ENCODE results near the gene TRAF3IP3.
"Not testable (repeated sequence)": the region's sequence is repeated elsewhere in the genome, so short reads cannot be mapped to it uniquely, and the experiment has no call there.

The TRAF3IP3 gene

DNA sequence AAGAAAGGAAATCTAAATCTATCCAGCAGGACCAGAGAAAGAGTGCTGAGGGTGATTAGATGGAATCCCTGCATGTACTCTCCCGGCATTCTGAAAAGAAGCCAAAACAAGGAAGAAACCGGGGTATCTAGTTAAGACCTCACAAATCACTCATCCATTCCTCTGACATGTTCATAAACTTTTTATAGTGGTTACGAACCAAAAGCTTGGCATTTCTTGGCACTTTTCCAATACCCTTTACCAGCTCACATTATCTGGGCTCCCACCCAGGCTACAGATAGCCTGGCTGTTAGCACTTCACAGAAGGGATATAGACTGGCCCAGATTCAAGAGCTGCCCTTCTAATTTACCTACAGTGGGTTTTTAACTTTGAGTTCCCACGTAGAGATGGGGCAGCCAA lies 30.3 kb downstream of the TRAF3IP3 start:
- no peak for TF ChIP-seq ZNF274 (IDR thresholded peaks at IDR 0.05; ENCODE audit: low read depth, low read length)
- no peak overlapping the region for H3K4me3 ChIP-seq (ENCODE audit: low read length)

DNA sequence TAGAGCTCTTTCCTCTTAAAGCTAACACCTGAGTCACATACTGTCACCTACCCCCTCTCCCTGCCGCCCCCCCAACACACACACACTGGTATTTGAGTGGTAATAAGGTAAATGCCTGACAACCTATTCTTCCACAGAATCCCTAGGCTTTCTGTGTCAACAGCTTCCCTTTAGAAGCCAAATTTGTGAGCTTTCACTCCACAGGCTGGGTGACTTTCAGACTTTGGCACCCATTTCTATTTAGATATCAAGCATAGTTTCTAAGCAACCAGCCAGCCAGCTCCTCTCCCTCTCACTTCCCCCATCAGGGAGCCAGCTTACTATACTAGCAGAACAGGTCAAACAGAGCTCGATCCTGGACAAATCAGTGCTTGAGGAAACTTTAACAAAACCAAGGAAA lies 31.7 kb downstream of the TRAF3IP3 start:
- no peak for TF ChIP-seq ZNF274 (IDR thresholded peaks at IDR 0.05; ENCODE audit: low read depth, low read length)
- no peak overlapping the region for H3K4me3 ChIP-seq (ENCODE audit: low read length)

DNA sequence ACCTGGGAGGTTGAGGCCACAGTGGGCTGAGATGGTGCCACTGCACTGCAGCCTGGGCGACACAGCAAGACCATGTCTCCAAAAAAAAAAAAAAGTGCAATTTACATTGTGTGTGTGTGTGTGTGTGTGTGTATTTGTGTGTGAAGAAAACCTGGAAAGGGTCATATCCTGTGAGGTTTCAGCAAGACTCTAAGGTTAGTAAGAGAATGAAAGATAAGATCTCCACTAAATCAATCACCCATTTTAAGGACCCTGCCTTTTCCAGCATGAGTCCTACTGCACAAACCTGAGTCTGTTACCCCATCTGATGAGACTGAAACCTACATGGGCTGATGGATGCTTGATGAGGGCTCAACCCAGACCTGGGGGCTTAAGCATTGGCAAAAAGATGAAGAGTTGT lies 33.4 kb downstream of the TRAF3IP3 start:
- no peak overlapping the region for H3K4me3 ChIP-seq (ENCODE audit: low read length)
- no peak for TF ChIP-seq ZNF274 (IDR thresholded peaks at IDR 0.05; ENCODE audit: low read depth, low read length)

DNA sequence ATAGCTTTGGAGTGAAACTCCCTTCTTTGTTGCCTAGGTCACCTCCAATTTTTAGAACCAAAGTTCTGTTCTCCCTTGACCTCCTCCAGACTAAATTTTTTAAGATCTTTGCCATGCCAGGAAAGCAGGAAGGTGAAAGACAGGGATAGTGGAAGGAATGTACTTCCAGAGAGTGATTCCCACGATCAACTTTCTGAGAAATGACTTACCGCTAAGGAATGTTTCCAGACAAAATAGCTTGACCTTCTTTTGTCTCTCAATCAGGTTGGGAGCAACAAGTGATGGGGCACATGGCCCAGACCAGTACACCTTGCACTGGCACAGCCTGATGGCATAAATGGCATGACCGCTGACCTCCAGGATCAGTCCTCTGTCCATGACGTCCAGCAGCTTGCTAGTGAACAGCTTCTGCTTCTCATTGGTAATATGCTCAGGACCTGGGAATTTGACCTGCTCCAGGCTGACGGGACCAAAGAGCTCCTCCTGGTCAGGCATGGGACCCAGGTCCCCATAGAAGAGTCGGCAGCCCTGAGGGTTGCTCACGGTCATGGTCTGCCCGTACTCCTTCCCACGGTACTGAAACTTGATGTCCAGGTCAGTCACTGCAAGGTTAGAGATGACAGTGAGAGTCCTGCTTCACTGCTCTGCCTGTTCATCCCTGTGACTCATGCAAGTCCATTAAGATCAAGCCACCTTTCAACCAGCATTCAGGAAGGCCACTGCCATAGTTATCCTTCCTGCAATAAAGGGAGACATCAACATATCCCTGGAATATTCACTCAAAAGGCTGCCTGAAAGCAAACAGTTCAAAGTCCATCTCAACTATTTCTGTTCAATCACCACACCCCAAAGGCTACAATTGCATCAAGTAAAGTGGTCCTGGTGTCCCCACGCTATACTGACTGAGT lies 34.7 kb downstream of the TRAF3IP3 start:
- TF ChIP-seq ZNF274 (IDR thresholded peaks at IDR 0.05; ENCODE audit: low read depth, low read length): no peak

DNA sequence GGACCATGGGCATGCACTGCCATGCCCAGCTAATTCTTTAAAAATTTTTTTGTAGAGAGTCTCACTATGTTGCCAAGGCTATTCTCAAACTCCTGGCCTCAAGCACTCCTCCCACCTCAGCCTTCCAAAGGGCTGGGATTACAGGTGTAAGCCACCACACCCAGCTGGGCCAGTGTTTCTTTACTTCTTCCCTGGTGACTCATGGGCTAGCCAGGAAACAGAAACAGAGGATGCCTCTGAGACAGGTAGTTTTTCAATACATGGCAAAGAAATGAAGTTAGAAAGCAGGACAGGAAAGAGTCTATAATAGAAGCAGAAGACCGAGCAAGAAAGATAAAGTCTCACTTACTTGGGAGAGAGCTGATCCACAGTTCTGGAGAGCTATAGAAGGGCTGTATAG lies 36.1 kb downstream of the TRAF3IP3 start:
- no peak for TF ChIP-seq ZNF274 (IDR thresholded peaks at IDR 0.05; ENCODE audit: low read depth, low read length)
- H3K4me3 ChIP-seq (ENCODE audit: low read length): no peak overlapping the region

More for the DNA sequence above, 34.7 kb downstream of the TRAF3IP3 start:
- no peak overlapping the region for H3K4me3 ChIP-seq (ENCODE audit: low read length)

DNA sequence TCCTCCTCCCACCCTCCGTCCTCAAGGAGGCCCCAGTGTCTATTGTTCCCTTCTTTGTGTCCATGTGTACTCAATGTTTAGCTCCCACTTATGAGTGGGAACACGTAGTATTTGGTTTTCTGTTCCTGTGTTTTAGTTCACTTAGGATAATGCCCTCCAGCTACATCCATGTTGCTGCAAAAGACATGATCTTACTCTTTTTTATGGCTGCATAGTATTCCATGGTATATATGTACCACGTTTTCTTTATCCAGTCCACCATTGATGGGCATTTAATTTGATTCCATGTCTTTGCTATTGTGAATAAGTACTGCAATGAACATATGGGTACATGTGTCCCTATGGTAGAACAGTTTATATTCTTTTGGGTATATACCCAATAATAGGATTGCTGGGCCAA lies 37.9 kb downstream of the TRAF3IP3 start:
- H3K4me3 ChIP-seq (ENCODE audit: low read length): not testable (repeated sequence)

DNA sequence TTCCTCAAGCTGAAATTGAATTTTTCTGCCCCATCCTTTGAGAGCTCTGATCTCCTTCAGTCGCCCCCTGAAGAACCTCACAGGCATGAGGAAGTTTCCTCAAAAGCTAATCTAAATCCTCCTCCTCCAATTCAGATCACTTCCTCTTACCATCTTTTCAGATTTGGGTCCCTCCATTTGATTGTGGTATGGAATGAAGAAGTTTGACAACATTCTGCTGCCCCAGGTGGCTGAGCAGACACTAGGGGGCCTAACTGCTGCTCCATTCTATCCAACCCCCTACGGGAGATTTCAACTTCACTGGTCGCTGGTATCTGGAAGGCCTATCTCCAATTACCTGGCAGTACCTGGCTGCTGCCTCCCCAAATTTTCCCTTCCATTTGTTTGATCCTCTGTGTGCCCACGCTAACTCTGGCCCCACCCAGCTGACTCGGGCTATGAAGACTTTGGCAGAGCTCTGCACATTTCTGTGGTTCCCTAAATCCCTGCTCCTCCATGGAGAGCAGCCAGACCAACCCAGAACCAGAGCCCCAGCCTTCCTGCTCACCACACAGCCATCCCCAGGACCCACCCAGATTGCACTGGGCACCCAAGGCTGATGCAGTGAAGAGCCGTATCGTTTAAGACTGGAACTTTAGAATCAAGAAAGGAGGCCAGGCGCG lies 42.3 kb downstream of the TRAF3IP3 start:
- TF ChIP-seq ZNF274 (IDR thresholded peaks at IDR 0.05; ENCODE audit: low read depth, low read length): no peak
- H3K4me3 ChIP-seq (ENCODE audit: low read length): no peak overlapping the region

DNA sequence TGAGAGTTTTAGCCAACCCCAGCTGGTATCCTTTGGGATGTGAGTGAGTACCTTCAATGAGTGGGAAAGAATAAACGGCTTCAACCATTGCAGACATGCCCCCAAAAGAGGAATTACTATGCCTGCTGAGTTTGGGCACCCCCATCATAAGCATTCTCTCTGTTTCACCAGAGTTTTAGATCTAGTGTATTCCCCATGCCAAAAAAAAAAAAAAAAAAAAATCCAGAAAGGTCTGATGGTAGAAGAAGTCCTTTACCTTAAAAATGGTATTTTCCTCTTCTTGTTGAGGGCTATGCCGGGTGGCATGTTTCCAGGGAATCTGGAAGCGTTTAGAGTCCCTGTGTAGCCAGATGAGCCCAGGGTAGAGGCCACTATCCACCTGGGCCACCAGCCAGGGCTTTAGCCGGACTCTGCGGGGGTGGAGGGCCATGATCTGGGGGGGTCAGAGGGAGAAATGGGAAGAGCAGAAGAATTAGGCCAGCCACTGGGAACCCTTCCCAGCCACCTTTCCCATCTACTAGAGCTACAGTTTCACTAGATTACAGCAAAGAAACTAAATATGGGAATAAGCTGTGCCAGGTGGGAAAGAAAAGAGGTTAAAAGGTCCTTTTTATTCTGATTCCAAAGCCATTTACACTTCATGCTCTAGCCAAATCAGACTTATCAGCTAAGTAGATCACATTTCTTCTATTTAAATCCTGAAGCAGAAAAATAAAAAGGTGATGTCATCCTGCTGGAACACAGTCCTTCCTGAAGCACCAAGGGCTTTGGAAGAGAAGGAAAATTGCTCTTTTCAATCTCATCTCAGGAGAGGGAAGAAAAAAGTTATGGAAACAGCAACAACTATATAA lies 45.4 kb downstream of the TRAF3IP3 start:
- no peak overlapping the region for H3K4me3 ChIP-seq (ENCODE audit: low read length)
- no peak for TF ChIP-seq ZNF274 (IDR thresholded peaks at IDR 0.05; ENCODE audit: low read depth, low read length)

DNA sequence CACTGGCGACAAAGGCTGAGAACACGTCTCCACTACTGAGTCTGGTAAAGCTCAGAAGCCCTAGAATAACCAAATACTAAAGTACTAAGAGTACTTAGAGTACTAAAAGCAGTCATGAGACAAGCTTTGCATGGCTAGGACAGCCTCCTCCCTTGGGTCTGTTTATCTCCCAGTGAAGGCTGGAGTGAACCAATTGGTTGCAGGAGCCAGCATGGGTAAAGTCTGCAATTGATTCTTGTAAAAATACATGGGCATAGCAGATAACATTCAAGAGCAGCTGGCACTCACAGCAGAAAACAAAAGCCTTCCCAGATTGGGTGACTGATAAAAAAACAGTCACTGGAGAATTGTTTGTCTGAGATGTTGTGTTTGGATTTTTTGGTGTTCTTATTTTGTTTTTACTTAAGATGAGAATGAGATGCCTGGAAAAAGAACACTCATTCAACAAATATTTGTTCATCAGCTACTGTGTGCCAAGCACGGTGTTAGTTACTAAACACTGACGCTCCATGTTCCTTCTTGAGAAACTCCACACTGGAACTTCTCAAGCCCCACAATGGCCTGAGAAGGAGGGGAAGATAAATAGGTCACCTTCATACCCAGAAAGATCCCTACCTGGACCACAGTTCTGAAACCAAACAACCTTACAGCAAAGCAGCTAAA lies 46.4 kb downstream of the TRAF3IP3 start:
- TF ChIP-seq ZNF274 (IDR thresholded peaks at IDR 0.05; ENCODE audit: low read depth, low read length): no peak
- no peak overlapping the region for H3K4me3 ChIP-seq (ENCODE audit: low read length)

DNA sequence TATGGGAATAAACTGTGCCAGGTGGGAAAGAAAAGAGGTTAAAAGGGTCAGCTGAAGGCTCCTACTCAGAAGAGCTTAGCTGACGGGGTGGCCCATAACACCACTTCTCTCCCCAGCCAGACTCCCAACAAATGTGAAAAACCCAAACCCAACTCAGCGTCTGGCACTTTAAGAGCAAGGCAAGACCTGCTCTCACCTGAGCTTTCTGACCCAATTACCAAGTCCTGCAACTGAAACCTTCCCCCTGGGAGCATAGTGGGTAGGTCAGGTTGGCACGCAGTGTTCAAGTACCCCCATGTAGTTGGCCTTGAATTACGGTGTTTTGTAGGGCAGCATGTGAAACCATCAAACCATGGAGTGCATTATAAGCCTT lies 46.9 kb downstream of the TRAF3IP3 start:
- no peak overlapping the region for H3K4me3 ChIP-seq (ENCODE audit: low read length)
- no peak for TF ChIP-seq ZNF274 (IDR thresholded peaks at IDR 0.05; ENCODE audit: low read depth, low read length)

DNA sequence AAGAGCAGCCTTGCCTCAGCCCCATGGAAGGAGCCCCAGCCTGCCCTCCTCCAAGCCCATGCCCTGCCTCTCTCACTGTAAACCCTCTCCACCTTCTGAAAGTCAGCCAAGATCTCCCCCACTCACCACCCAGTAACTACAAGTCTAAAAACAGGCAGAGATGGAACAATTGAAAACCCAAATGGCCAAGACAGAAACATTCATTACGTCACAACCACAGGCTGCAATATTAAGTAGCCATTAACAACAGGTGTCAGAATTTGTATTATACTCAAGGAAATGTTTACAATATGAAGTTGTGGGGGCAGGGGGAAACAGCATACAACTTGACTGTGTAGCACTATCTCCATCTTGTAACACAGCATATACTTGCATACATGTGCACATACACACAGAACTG lies 47.7 kb downstream of the TRAF3IP3 start:
- no peak for TF ChIP-seq ZNF274 (IDR thresholded peaks at IDR 0.05; ENCODE audit: low read depth, low read length)
- no peak overlapping the region for H3K4me3 ChIP-seq (ENCODE audit: low read length)

DNA sequence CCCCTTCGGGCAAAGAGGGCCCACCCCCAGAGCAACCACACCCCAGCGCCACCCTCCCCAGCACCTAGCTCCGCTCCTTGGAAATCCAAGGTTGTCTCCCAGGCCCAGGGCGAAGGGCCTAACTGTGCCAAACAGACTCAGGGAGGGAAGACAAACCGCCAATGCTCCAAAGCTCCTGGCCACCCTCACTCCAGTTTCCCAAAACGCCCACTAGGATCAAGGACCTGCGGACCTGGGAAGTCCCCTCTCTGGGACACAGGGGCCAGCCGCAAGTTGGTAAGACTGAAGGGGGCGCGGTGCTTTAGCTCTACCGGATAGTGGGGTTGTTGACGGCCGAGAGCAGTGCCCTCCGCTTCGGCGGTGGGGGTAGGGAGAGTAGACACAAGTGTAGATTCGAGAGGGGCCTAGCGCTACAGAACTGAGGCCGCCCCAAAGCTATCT lies 49.5 kb downstream of the TRAF3IP3 start:
- TF ChIP-seq ZNF274 (IDR thresholded peaks at IDR 0.05; ENCODE audit: low read depth, low read length): no peak
- H3K4me3 ChIP-seq (ENCODE audit: low read length): no peak overlapping the region

DNA sequence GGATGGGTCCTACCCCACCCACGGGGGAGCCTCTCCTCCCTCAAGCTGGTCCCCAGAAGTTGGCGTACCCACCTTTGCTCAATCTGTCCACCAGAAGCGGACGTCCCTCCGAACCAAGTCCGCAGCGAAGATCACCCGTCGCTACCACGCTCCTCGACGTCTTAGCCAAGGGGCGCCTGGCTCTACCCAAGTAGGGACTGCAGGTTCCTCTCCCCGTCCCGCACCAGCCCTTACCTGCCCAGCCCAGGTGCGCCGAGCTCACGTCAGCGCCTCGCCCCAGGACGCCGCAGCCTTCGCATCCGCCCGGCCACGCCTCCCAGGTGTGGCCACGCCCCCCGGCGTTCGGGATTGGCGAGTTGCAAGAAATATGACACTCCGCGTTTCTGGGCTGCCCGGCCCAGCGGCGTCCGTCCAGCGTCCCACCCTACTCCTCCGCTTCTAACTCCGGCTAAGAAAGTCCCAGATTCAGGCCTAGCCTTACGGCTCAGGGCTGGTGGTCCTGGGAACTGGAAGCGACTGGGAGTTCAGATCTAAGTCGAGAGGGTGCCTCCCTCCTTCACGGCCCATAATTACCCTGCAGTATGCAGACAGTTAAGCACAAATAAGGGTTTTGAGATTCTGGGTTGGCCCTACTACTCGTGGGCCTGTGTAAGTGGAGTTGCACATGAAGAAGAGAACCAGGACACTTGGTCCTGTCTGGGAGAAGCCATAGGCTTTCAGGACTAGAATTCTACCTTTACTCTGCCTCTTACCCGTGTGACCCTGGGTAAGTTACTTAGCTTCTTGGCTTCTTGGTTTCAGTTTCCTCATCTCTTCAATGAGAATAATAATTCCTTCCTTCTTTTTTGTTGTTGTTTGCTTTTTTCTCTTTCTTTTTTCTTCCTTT lies 50.3 kb downstream of the TRAF3IP3 start, which contains the start of gene IRF6:
IRF6 (minus strand) TSS at position 268 of the 886 bp plus-strand sequence. CDS start 4,729 bp downstream, outside the sequence.
- peak within 1 kb of the TSS; percentile 49; the same call in 1 of the 2 replicates for H3K4me3 ChIP-seq (ENCODE audit: low read length)
- no peak for TF ChIP-seq ZNF274 (IDR thresholded peaks at IDR 0.05; ENCODE audit: low read depth, low read length)
